ENCODE results near the gene SCAND1.

The SCAND1 gene

GRCh38 chr20:35994994-35995453 is 40.7 kb upstream of the SCAND1 start:
- Histone ChIP-seq H3K27ac (ENCODE audit: low read depth, low read length) (no peak overlapping the region), H3F3A (ENCODE audit: insufficient read depth) (peaks cover 3% of the 10 kb centered on the region; the same call in 1 of the 2 replicates), H4K20me1 (ENCODE audit: low read depth, low read length) (no peaks in the 10 kb centered on the region), H2AFZ (ENCODE audit: low read depth, low read length, severe bottlenecking) (no peak overlapping the region), H3K27me3 (ENCODE audit: low read length) (no peaks in the 10 kb centered on the region), H3K79me2 (ENCODE audit: insufficient read depth, low read length) (no peaks in the 10 kb centered on the region), H3K9ac (ENCODE audit: low read length) (no peak overlapping the region), H3K36me3 (ENCODE audit: low read length) (no peaks in the 10 kb centered on the region), H3K9me3 (ENCODE audit: insufficient read depth, low read length) (no peaks in the 10 kb centered on the region), H3K9me2 (replicated peaks; ENCODE audit: insufficient read depth, low read length) (no peaks in the 10 kb centered on the region), H3K4me3 (ENCODE audit: insufficient read depth, low read length, poor library complexity, severe bottlenecking) (no peak overlapping the region), H3K4me2 (ENCODE audit: low read depth, low read length, poor library complexity, severe bottlenecking) (no peak overlapping the region)
- TF ChIP-seq CTCF (IDR thresholded peaks at IDR 0.05; ENCODE audit: insufficient read depth, low read length, poor library complexity, severe bottlenecking), result peak; percentile 95
- TF ChIP-seq EZH2phosphoT487 (conservative IDR thresholded peaks at IDR 0.05; ENCODE audit: low read length), result no peak

- no peak overlapping the region for H3K9ac ChIP-seq (ENCODE audit: low read length)
- H2AFZ ChIP-seq (ENCODE audit: low read depth, low read length, severe bottlenecking), result no peak overlapping the region
Measured at GRCh38 chr20:35992713-35993335, 38.5 kb upstream of the SCAND1 start.

GRCh38 chr20:35991142-35991771 is 37.0 kb upstream of the SCAND1 start:
- peaks cover 3% of the 10 kb centered on the region; the same call in 1 of the 2 replicates for H3F3A ChIP-seq (ENCODE audit: insufficient read depth)
- H3K4me2 ChIP-seq (ENCODE audit: low read depth, low read length, poor library complexity, severe bottlenecking), result no peak overlapping the region

More at GRCh38 chr20:35992713-35993335, 38.5 kb upstream of the SCAND1 start:
- Histone ChIP-seq H3K4me2 (ENCODE audit: low read depth, low read length, poor library complexity, severe bottlenecking) (peak overlapping the region; percentile 14), H3K9me3 (ENCODE audit: insufficient read depth, low read length) (no peaks in the 10 kb centered on the region), H4K20me1 (ENCODE audit: low read depth, low read length) (no peaks in the 10 kb centered on the region), H3K79me2 (ENCODE audit: insufficient read depth, low read length) (no peaks in the 10 kb centered on the region), H3K4me3 (ENCODE audit: insufficient read depth, low read length, poor library complexity, severe bottlenecking) (no peak overlapping the region), H3K27me3 (ENCODE audit: low read length) (no peaks in the 10 kb centered on the region), H3K9me2 (replicated peaks; ENCODE audit: insufficient read depth, low read length) (no peaks in the 10 kb centered on the region), H3K36me3 (ENCODE audit: low read length) (no peaks in the 10 kb centered on the region), H3K27ac (ENCODE audit: low read depth, low read length) (no peak overlapping the region), H3F3A (ENCODE audit: insufficient read depth) (peaks cover 3% of the 10 kb centered on the region; the same call in 1 of the 2 replicates)
- no peak for TF ChIP-seq EZH2phosphoT487 (conservative IDR thresholded peaks at IDR 0.05; ENCODE audit: low read length)
- peak; percentile 84 for TF ChIP-seq CTCF (IDR thresholded peaks at IDR 0.05; ENCODE audit: insufficient read depth, low read length, poor library complexity, severe bottlenecking)

More at GRCh38 chr20:35991142-35991771, 37.0 kb upstream of the SCAND1 start:
- Histone ChIP-seq H3K27me3 (ENCODE audit: low read length) (no peaks in the 10 kb centered on the region), H3K9me3 (ENCODE audit: insufficient read depth, low read length) (no peaks in the 10 kb centered on the region), H3K9me2 (replicated peaks; ENCODE audit: insufficient read depth, low read length) (no peaks in the 10 kb centered on the region), H3K27ac (ENCODE audit: low read depth, low read length) (no peak overlapping the region), H3K9ac (ENCODE audit: low read length) (no peak overlapping the region), H3K36me3 (ENCODE audit: low read length) (no peaks in the 10 kb centered on the region), H4K20me1 (ENCODE audit: low read depth, low read length) (no peaks in the 10 kb centered on the region), H2AFZ (ENCODE audit: low read depth, low read length, severe bottlenecking) (no peak overlapping the region), H3K79me2 (ENCODE audit: insufficient read depth, low read length) (no peaks in the 10 kb centered on the region), H3K4me3 (ENCODE audit: insufficient read depth, low read length, poor library complexity, severe bottlenecking) (no peak overlapping the region)
- no peak for TF ChIP-seq CTCF (IDR thresholded peaks at IDR 0.05; ENCODE audit: insufficient read depth, low read length, poor library complexity, severe bottlenecking)
- no peak for TF ChIP-seq EZH2phosphoT487 (conservative IDR thresholded peaks at IDR 0.05; ENCODE audit: low read length)
